ENCODE data around the gene AZU1. TPM values are rescaled to one million over a fixed set of nuclear protein-coding genes. Genes with fewer than 3 reads are reported as not detected.
A peak's percentile ranks its signal among the peaks of the same experiment; 100 is the strongest.

Gene AZU1
- total and polyA plus RNA-seq, 8 donors = 1.3 to 4.7 (median 2.3) TPM

GRCh38 chr19:782185-782877 is 45.3 kb upstream of the AZU1 start:
- ATAC-seq (peak; percentile 70), DNase-seq (no peak)
- peak overlapping the region; percentile 80 to 83 for H3K27ac ChIP-seq
- TF ChIP-seq CTCF (IDR thresholded peaks at IDR 0.05) = no peak
- peak overlapping the region; percentile 12 to 27 for H3K4me3 ChIP-seq
- no peaks in the 10 kb centered on the region for H3K27me3 ChIP-seq
- H3K4me1 ChIP-seq = peaks cover 13 to 44% of the 10 kb centered on the region in 2 donors
- intact Hi-C loops (cut with DNase I) = no loop called here
- no peaks in the 10 kb centered on the region for H3K36me3 ChIP-seq
- no peaks in the 10 kb centered on the region for H3K9me3 ChIP-seq

- Histone ChIP-seq H3K27ac (peak overlapping the region; percentile 80 to 83), H3K27me3 (no peaks in the 10 kb centered on the region), H3K4me3 (peak overlapping the region; percentile 12 to 27), H3K4me1 (peaks cover 13 to 52% of the 10 kb centered on the region in 2 donors), H3K9me3 (no peaks in the 10 kb centered on the region), H3K36me3 (no peaks in the 10 kb centered on the region)
- DNase-seq = no peak
- intact Hi-C loops (cut with DNase I) = no loop called here
- no peak for TF ChIP-seq CTCF (IDR thresholded peaks at IDR 0.05)
- ATAC-seq = peak; percentile 65
These were observed 44.6 kb upstream of the AZU1 start for GRCh38 chr19:782878-783668.

GRCh38 chr19:784541-784940 is 43.1 kb upstream of the AZU1 start:
- ATAC-seq = peak; percentile 13
- Histone ChIP-seq H3K36me3 (no peaks in the 10 kb centered on the region), H3K27me3 (no peaks in the 10 kb centered on the region), H3K4me3 (peak overlapping the region; percentile 12 to 27), H3K9me3 (no peaks in the 10 kb centered on the region), H3K27ac (peak overlapping the region in 1 of 2 donors; percentile 83), H3K4me1 (peaks cover 20 to 58% of the 10 kb centered on the region in 2 donors)
- intact Hi-C loops (cut with DNase I) = no loop called here
- no peak for TF ChIP-seq CTCF (IDR thresholded peaks at IDR 0.05)
- DNase-seq = no peak

- no peak for ATAC-seq
- DNase-seq = no peak
- Histone ChIP-seq H3K36me3 (no peaks in the 10 kb centered on the region), H3K27me3 (no peaks in the 10 kb centered on the region), H3K4me1 (peaks cover 16 to 53% of the 10 kb centered on the region in 2 donors), H3K4me3 (no peak overlapping the region), H3K9me3 (no peaks in the 10 kb centered on the region), H3K27ac (peak overlapping the region in 1 of 2 donors; percentile 71)
- intact Hi-C loops (cut with DNase I) = no loop called here
- no peak for TF ChIP-seq CTCF (IDR thresholded peaks at IDR 0.05)
These were observed 40.1 kb upstream of the AZU1 start for GRCh38 chr19:787536-787935.

GRCh38 chr19:788686-788982 is 39.0 kb upstream of the AZU1 start:
- peaks cover 8 to 51% of the 10 kb centered on the region in 2 donors for H3K4me1 ChIP-seq
- no peaks in the 10 kb centered on the region for H3K27me3 ChIP-seq
- H3K36me3 ChIP-seq = no peaks in the 10 kb centered on the region
- intact Hi-C loops (cut with DNase I) = no loop called here
- DNase-seq (no peak), ATAC-seq (no peak)
- TF ChIP-seq CTCF (IDR thresholded peaks at IDR 0.05) = no peak
- no peaks in the 10 kb centered on the region for H3K9me3 ChIP-seq
- H3K27ac ChIP-seq = peak overlapping the region; percentile 62 to 71
- no peak overlapping the region for H3K4me3 ChIP-seq
